HG03432 (cell line): ENCODE data around the gene AAR2.

Experiments
- ATAC-seq: cut with Tn5 transposase; IDR thresholded peaks from one replicate; pipeline ENCODE4 v1.9.1; 2021; ENCODE audit warnings: mild to moderate bottlenecking, moderate library complexity; ENCODE audit not compliant: unreplicated experiment

AAR2 gene

GRCh38 chr20:36259177-36260061, 23.1 kb downstream of the AAR2 start:
- ATAC-seq: no peak

- ATAC-seq: no peak
Observed at GRCh38 chr20:36260316-36260715, 24.0 kb downstream of the AAR2 start.

GRCh38 chr20:36261389-36262105, 25.3 kb downstream of the AAR2 start:
- no peak for ATAC-seq

- ATAC-seq: no peak
Observed at GRCh38 chr20:36262440-36262839, 26.2 kb downstream of the AAR2 start.

GRCh38 chr20:36264426-36265246, 28.4 kb downstream of the AAR2 start:
- ATAC-seq: no peak

GRCh38 chr20:36266189-36266588, 29.9 kb downstream of the AAR2 start:
- ATAC-seq: no peak

- no peak for ATAC-seq
Observed at GRCh38 chr20:36267605-36268381, 31.5 kb downstream of the AAR2 start.

GRCh38 chr20:36268440-36269342, 32.4 kb downstream of the AAR2 start:
- no peak for ATAC-seq

GRCh38 chr20:36269507-36269906, 33.2 kb downstream of the AAR2 start:
- ATAC-seq: no peak

GRCh38 chr20:36270744-36271638, 34.7 kb downstream of the AAR2 start:
- ATAC-seq: no peak

GRCh38 chr20:36271639-36272546, 35.6 kb downstream of the AAR2 start:
- ATAC-seq: no peak

- ATAC-seq: no peak
Observed at GRCh38 chr20:36272547-36273220, 36.4 kb downstream of the AAR2 start.

- ATAC-seq: no peak
Observed at GRCh38 chr20:36273414-36274180, 37.3 kb downstream of the AAR2 start.

GRCh38 chr20:36274181-36274841, 38.0 kb downstream of the AAR2 start:
- ATAC-seq: no peak

GRCh38 chr20:36275011-36275410, 38.7 kb downstream of the AAR2 start:
- no peak for ATAC-seq
